Measurements from ENCODE around the gene SCYL2.
"Not testable (repeated sequence)": the region's sequence is repeated elsewhere in the genome, so short reads cannot be mapped to it uniquely, and the experiment has no call there.

The SCYL2 gene

GRCh38 chr12:100295764-100296555 is 29.0 kb downstream of the SCYL2 start:
- no peak overlapping the region for H3K4me3 ChIP-seq (ENCODE audit: low read depth, low read length)
- no peaks in the 10 kb centered on the region for H3K9me3 ChIP-seq (ENCODE audit: control insufficient read depth, insufficient read depth, low read length)
- H3K27me3 ChIP-seq (ENCODE audit: control insufficient read depth, insufficient read depth, low read length) = no peaks in the 10 kb centered on the region
- H3K4me1 ChIP-seq (ENCODE audit: control insufficient read depth, insufficient read depth, low read length) = no peaks in the 10 kb centered on the region
- no peak overlapping the region for H3K9ac ChIP-seq (ENCODE audit: low read depth, low read length)
- H3K36me3 ChIP-seq (ENCODE audit: control insufficient read depth, insufficient read depth, low read length) = no peaks in the 10 kb centered on the region

- peaks cover 12% of the 10 kb centered on the region for H3K36me3 ChIP-seq (ENCODE audit: control insufficient read depth, insufficient read depth, low read length)
- no peaks in the 10 kb centered on the region for H3K9me3 ChIP-seq (ENCODE audit: control insufficient read depth, insufficient read depth, low read length)
- no peaks in the 10 kb centered on the region for H3K4me1 ChIP-seq (ENCODE audit: control insufficient read depth, insufficient read depth, low read length)
- no peaks in the 10 kb centered on the region for H3K27me3 ChIP-seq (ENCODE audit: control insufficient read depth, insufficient read depth, low read length)
- H3K4me3 ChIP-seq (ENCODE audit: low read depth, low read length) = no peak overlapping the region
- H3K9ac ChIP-seq (ENCODE audit: low read depth, low read length) = no peak overlapping the region
Measured at GRCh38 chr12:100302081-100302480, 35.1 kb downstream of the SCYL2 start.

GRCh38 chr12:100303831-100304230 is 36.9 kb downstream of the SCYL2 start:
- Histone ChIP-seq H3K9me3 (ENCODE audit: control insufficient read depth, insufficient read depth, low read length) (no peaks in the 10 kb centered on the region), H3K9ac (ENCODE audit: low read depth, low read length) (no peak overlapping the region), H3K27me3 (ENCODE audit: control insufficient read depth, insufficient read depth, low read length) (no peaks in the 10 kb centered on the region), H3K4me1 (ENCODE audit: control insufficient read depth, insufficient read depth, low read length) (no peaks in the 10 kb centered on the region), H3K36me3 (ENCODE audit: control insufficient read depth, insufficient read depth, low read length) (peaks cover 12% of the 10 kb centered on the region), H3K4me3 (ENCODE audit: low read depth, low read length) (no peak overlapping the region)

GRCh38 chr12:100304334-100304733 is 37.4 kb downstream of the SCYL2 start:
- H3K36me3 ChIP-seq (ENCODE audit: control insufficient read depth, insufficient read depth, low read length) = peaks cover 12% of the 10 kb centered on the region
- not testable (repeated sequence) for H3K9ac ChIP-seq (ENCODE audit: low read depth, low read length); H3K4me1 ChIP-seq (ENCODE audit: control insufficient read depth, insufficient read depth, low read length); H3K4me3 ChIP-seq (ENCODE audit: low read depth, low read length); H3K9me3 ChIP-seq (ENCODE audit: control insufficient read depth, insufficient read depth, low read length); H3K27me3 ChIP-seq (ENCODE audit: control insufficient read depth, insufficient read depth, low read length)

- not testable (repeated sequence) for H3K9ac ChIP-seq (ENCODE audit: low read depth, low read length)
Measured at GRCh38 chr12:100308138-100308537, 41.2 kb downstream of the SCYL2 start.

GRCh38 chr12:100311317-100311716 is 44.3 kb downstream of the SCYL2 start:
- Histone ChIP-seq H3K4me3 (ENCODE audit: low read depth, low read length) (no peak overlapping the region), H3K9ac (ENCODE audit: low read depth, low read length) (no peak overlapping the region), H3K27me3 (ENCODE audit: control insufficient read depth, insufficient read depth, low read length) (no peaks in the 10 kb centered on the region), H3K36me3 (ENCODE audit: control insufficient read depth, insufficient read depth, low read length) (no peaks in the 10 kb centered on the region), H3K9me3 (ENCODE audit: control insufficient read depth, insufficient read depth, low read length) (no peaks in the 10 kb centered on the region), H3K4me1 (ENCODE audit: control insufficient read depth, insufficient read depth, low read length) (no peaks in the 10 kb centered on the region)

More at GRCh38 chr12:100308138-100308537, 41.2 kb downstream of the SCYL2 start:
- not testable (repeated sequence) for H3K9me3 ChIP-seq (ENCODE audit: control insufficient read depth, insufficient read depth, low read length); H3K4me3 ChIP-seq (ENCODE audit: low read depth, low read length); H3K4me1 ChIP-seq (ENCODE audit: control insufficient read depth, insufficient read depth, low read length); H3K36me3 ChIP-seq (ENCODE audit: control insufficient read depth, insufficient read depth, low read length); H3K27me3 ChIP-seq (ENCODE audit: control insufficient read depth, insufficient read depth, low read length)

- Histone ChIP-seq H3K4me1 (ENCODE audit: control insufficient read depth, insufficient read depth, low read length) (no peaks in the 10 kb centered on the region), H3K27me3 (ENCODE audit: control insufficient read depth, insufficient read depth, low read length) (no peaks in the 10 kb centered on the region), H3K9ac (ENCODE audit: low read depth, low read length) (no peak overlapping the region), H3K36me3 (ENCODE audit: control insufficient read depth, insufficient read depth, low read length) (peaks cover 2% of the 10 kb centered on the region), H3K4me3 (ENCODE audit: low read depth, low read length) (no peak overlapping the region), H3K9me3 (ENCODE audit: control insufficient read depth, insufficient read depth, low read length) (no peaks in the 10 kb centered on the region)
Measured at GRCh38 chr12:100317371-100317770, 50.4 kb downstream of the SCYL2 start.

GRCh38 chr12:100324498-100324897 is 57.5 kb downstream of the SCYL2 start:
- Histone ChIP-seq H3K4me1 (ENCODE audit: control insufficient read depth, insufficient read depth, low read length) (peaks cover 4% of the 10 kb centered on the region), H3K36me3 (ENCODE audit: control insufficient read depth, insufficient read depth, low read length) (peaks cover 2% of the 10 kb centered on the region), H3K27me3 (ENCODE audit: control insufficient read depth, insufficient read depth, low read length) (no peaks in the 10 kb centered on the region), H3K9me3 (ENCODE audit: control insufficient read depth, insufficient read depth, low read length) (no peaks in the 10 kb centered on the region), H3K9ac (ENCODE audit: low read depth, low read length) (no peak overlapping the region), H3K4me3 (ENCODE audit: low read depth, low read length) (no peak overlapping the region)

- Histone ChIP-seq H3K27me3 (ENCODE audit: control insufficient read depth, insufficient read depth, low read length) (no peaks in the 10 kb centered on the region), H3K9me3 (ENCODE audit: control insufficient read depth, insufficient read depth, low read length) (no peaks in the 10 kb centered on the region), H3K36me3 (ENCODE audit: control insufficient read depth, insufficient read depth, low read length) (peaks cover 2% of the 10 kb centered on the region), H3K9ac (ENCODE audit: low read depth, low read length) (no peak overlapping the region), H3K4me3 (ENCODE audit: low read depth, low read length) (no peak overlapping the region), H3K4me1 (ENCODE audit: control insufficient read depth, insufficient read depth, low read length) (peaks cover 4% of the 10 kb centered on the region)
Measured at GRCh38 chr12:100326208-100326607, 59.2 kb downstream of the SCYL2 start.

- Histone ChIP-seq H3K9me3 (ENCODE audit: control insufficient read depth, insufficient read depth, low read length) (no peaks in the 10 kb centered on the region), H3K4me1 (ENCODE audit: control insufficient read depth, insufficient read depth, low read length) (peaks cover 4% of the 10 kb centered on the region), H3K27me3 (ENCODE audit: control insufficient read depth, insufficient read depth, low read length) (no peaks in the 10 kb centered on the region), H3K9ac (ENCODE audit: low read depth, low read length) (no peak overlapping the region), H3K36me3 (ENCODE audit: control insufficient read depth, insufficient read depth, low read length) (peaks cover 2% of the 10 kb centered on the region), H3K4me3 (ENCODE audit: low read depth, low read length) (no peak overlapping the region)
Measured at GRCh38 chr12:100329800-100330199, 62.8 kb downstream of the SCYL2 start.

- no peak overlapping the region for H3K4me3 ChIP-seq (ENCODE audit: low read depth, low read length)
- H3K9ac ChIP-seq (ENCODE audit: low read depth, low read length) = no peak overlapping the region
- H3K27me3 ChIP-seq (ENCODE audit: control insufficient read depth, insufficient read depth, low read length) = no peaks in the 10 kb centered on the region
- H3K9me3 ChIP-seq (ENCODE audit: control insufficient read depth, insufficient read depth, low read length) = no peaks in the 10 kb centered on the region
- peaks cover 2% of the 10 kb centered on the region for H3K36me3 ChIP-seq (ENCODE audit: control insufficient read depth, insufficient read depth, low read length)
- H3K4me1 ChIP-seq (ENCODE audit: control insufficient read depth, insufficient read depth, low read length) = no peaks in the 10 kb centered on the region
Measured at GRCh38 chr12:100331871-100332270, 64.9 kb downstream of the SCYL2 start.

GRCh38 chr12:100332852-100333251 is 65.9 kb downstream of the SCYL2 start:
- Histone ChIP-seq H3K4me1 (ENCODE audit: control insufficient read depth, insufficient read depth, low read length) (no peaks in the 10 kb centered on the region), H3K9me3 (ENCODE audit: control insufficient read depth, insufficient read depth, low read length) (no peaks in the 10 kb centered on the region), H3K27me3 (ENCODE audit: control insufficient read depth, insufficient read depth, low read length) (no peaks in the 10 kb centered on the region), H3K36me3 (ENCODE audit: control insufficient read depth, insufficient read depth, low read length) (peaks cover 2% of the 10 kb centered on the region), H3K9ac (ENCODE audit: low read depth, low read length) (no peak overlapping the region), H3K4me3 (ENCODE audit: low read depth, low read length) (no peak overlapping the region)
